Natural killer cell (primary cell): Measurements from ENCODE around the gene SOAT2. TPM values are rescaled to one million over a fixed set of nuclear protein-coding genes. Genes with fewer than 3 reads are reported as not detected.
"Not testable (repeated sequence)": the region's sequence is repeated elsewhere in the genome, so short reads cannot be mapped to it uniquely, and the experiment has no call there.

ENCODE experiments used
- ATAC-seq, 3 donors: fragments of 150-1000 bp in 2 of 3; fragments of 200-7000 bp in 1 of 3; cut with Tn5 transposase; 1 replicate in 1 of 3; 2 replicates in 2 of 3; pipeline ENCODE4 v1.10.0; 2021; ENCODE audit warnings: mild to moderate bottlenecking in 2 of 3, moderate library complexity in 2 of 3
- DNase-seq, 2 donors: peaks; one replicate each; pipeline versions ENCODE4 v3.0.0 to v3.0.0-alpha.2; 2013 to 2021; ENCODE audit warnings: mixed read lengths in 1 of 2
- H3K27ac ChIP-seq: one replicate; pipeline ENCODE4 v1.5.1; 2013; ENCODE audit warnings: mild to moderate bottlenecking, low read length
- H3K27me3 ChIP-seq: one replicate; pipeline ENCODE4 v1.6.1; 2013; ENCODE audit warnings: low read length; ENCODE audit not compliant: control insufficient read depth, insufficient read depth
- H3K36me3 ChIP-seq: one replicate; pipeline ENCODE4 v1.6.1; 2013; ENCODE audit warnings: low read length; ENCODE audit not compliant: control insufficient read depth, insufficient read depth
- H3K4me1 ChIP-seq: one replicate; pipeline ENCODE4 v1.6.1; 2013; ENCODE audit warnings: low read length; ENCODE audit not compliant: control insufficient read depth, insufficient read depth
- H3K4me3 ChIP-seq: one replicate; pipeline ENCODE4 v1.5.1; 2013; ENCODE audit warnings: low read length
- H3K9me3 ChIP-seq: one replicate; pipeline ENCODE4 v1.6.1; 2013; ENCODE audit warnings: low read length; ENCODE audit not compliant: control insufficient read depth, insufficient read depth
- H3K27ac Mint-ChIP-seq, 2 donors: one replicate each; pipeline ENCODE4 v1.8.0; 2022; ENCODE audit warnings: mild to moderate bottlenecking in 2 of 2, mixed read lengths in 2 of 2, moderate library complexity in 1 of 2
- H3K27me3 Mint-ChIP-seq, 2 donors: one replicate each; pipeline ENCODE4 v1.8.0; 2022; ENCODE audit warnings: low read depth in 2 of 2, mixed read lengths in 2 of 2
- H3K36me3 Mint-ChIP-seq: one replicate; pipeline ENCODE4 v1.8.0; 2022; ENCODE audit warnings: mixed read lengths
- H3K4me1 Mint-ChIP-seq, 2 donors: one replicate each; pipeline ENCODE4 v1.8.0; 2022; ENCODE audit warnings: mixed read lengths in 2 of 2
- H3K4me3 Mint-ChIP-seq: one replicate; pipeline ENCODE4 v1.8.0; 2022; ENCODE audit warnings: mild to moderate bottlenecking, moderate library complexity, mixed read lengths
- H3K9me3 Mint-ChIP-seq, 2 donors: one replicate each; pipeline ENCODE4 v1.8.0; 2022; ENCODE audit warnings: mixed read lengths in 2 of 2
- CTCF ChIP-seq: fragments of 200-600 bp; IDR thresholded peaks from one replicate; pipeline ENCODE4 v1.8.0; 2022; ENCODE audit warnings: antibody characterized with exemption
- WGBS: methylation state at CpG from one replicate; pipeline ENCODE4 v1.1.7; 2013; ENCODE audit warnings: missing lambda C conversion rate; ENCODE audit not compliant: insufficient coverage; 5-methylcytosine and 5-hydroxymethylcytosine counted together
- intact Hi-C: fragments of 100-400 bp; cut with micrococcal nuclease; formaldehyde crosslinking; loops from one replicate; pipeline ENCODE4 v1.14.2; 2022
- total RNA-seq, 4 donors: library from RNA; stranded (reverse); fragments of 120-200 nt in 1 of 4; gene quantifications; one replicate each; pipeline versions ENCODE4 v1.2.3 to v1.2.4, GENCODE V29; 2013 to 2022

Gene SOAT2
- total RNA-seq, 3 donors from 2014 or later (not counting 1 experiment from before 2014, with no cell fraction given) = not detected

- no peak for DNase-seq
- no peak overlapping the region for H3K27ac Mint-ChIP-seq
- intact Hi-C loops = loop anchor here (1.0 to 5.0 kb wide), 6 partner anchors 30 to 185 kb away; partner anchors contain the start of genes AAAS and ITGB7
- TF ChIP-seq CTCF = no peak
- Histone ChIP-seq H3K36me3 (no peaks in the 10 kb centered on the region), H3K27ac (no peak overlapping the region), H3K27me3 (no peaks in the 10 kb centered on the region), H3K4me1 (peaks cover 8% of the 10 kb centered on the region), H3K4me3 (no peak overlapping the region), H3K9me3 (no peaks in the 10 kb centered on the region)
- no peaks in the 10 kb centered on the region for H3K9me3 Mint-ChIP-seq
- no peak for ATAC-seq
- peaks cover 9% of the 10 kb centered on the region in 2 donors for H3K4me1 Mint-ChIP-seq
- H3K27me3 Mint-ChIP-seq = no peaks in the 10 kb centered on the region
- no peak overlapping the region for H3K4me3 Mint-ChIP-seq
- 90% methylated on average over 16 of the region's 16 CpGs for WGBS
- no peaks in the 10 kb centered on the region for H3K36me3 Mint-ChIP-seq
Measured at GRCh38 chr12:53160000-53160399, 56.7 kb downstream of the SOAT2 start.

GRCh38 chr12:53160673-53161072 is 57.4 kb downstream of the SOAT2 start:
- ATAC-seq (no peak), DNase-seq (no peak)
- Mint-ChIP-seq H3K4me3 (no peak overlapping the region), H3K36me3 (no peaks in the 10 kb centered on the region), H3K27ac (no peak overlapping the region), H3K27me3 (no peaks in the 10 kb centered on the region), H3K9me3 (no peaks in the 10 kb centered on the region), H3K4me1 (peaks cover 9% of the 10 kb centered on the region in 2 donors)
- no peak for TF ChIP-seq CTCF
- intact Hi-C loops = no loop called here
- Histone ChIP-seq H3K27me3 (no peaks in the 10 kb centered on the region), H3K4me1 (peaks cover 8% of the 10 kb centered on the region), H3K36me3 (no peaks in the 10 kb centered on the region), H3K27ac (no peak overlapping the region), H3K9me3 (no peaks in the 10 kb centered on the region), H3K4me3 (no peak overlapping the region)
- 93% methylated on average over 2 of the region's 2 CpGs for WGBS

GRCh38 chr12:53161119-53161911 is 58.0 kb downstream of the SOAT2 start:
- no peaks in the 10 kb centered on the region for H3K9me3 Mint-ChIP-seq
- peaks cover 9% of the 10 kb centered on the region in 2 donors for H3K4me1 Mint-ChIP-seq
- H3K9me3 ChIP-seq = no peaks in the 10 kb centered on the region
- no peak overlapping the region for H3K27ac Mint-ChIP-seq
- no peak overlapping the region for H3K4me3 ChIP-seq
- H3K36me3 ChIP-seq = no peaks in the 10 kb centered on the region
- intact Hi-C loops = no loop called here
- H3K27me3 ChIP-seq = no peaks in the 10 kb centered on the region
- no peak for DNase-seq
- WGBS = 96% methylated on average over 8 of the region's 8 CpGs
- no peak for ATAC-seq
- H3K27me3 Mint-ChIP-seq = no peaks in the 10 kb centered on the region
- no peaks in the 10 kb centered on the region for H3K36me3 Mint-ChIP-seq
- H3K27ac ChIP-seq = no peak overlapping the region
- TF ChIP-seq CTCF = no peak
- H3K4me1 ChIP-seq = peaks cover 8% of the 10 kb centered on the region
- no peak overlapping the region for H3K4me3 Mint-ChIP-seq

- H3K4me3 ChIP-seq, H3K27ac Mint-ChIP-seq, H3K4me1 Mint-ChIP-seq, H3K36me3 Mint-ChIP-seq, H3K9me3 Mint-ChIP-seq, H3K27me3 Mint-ChIP-seq, H3K9me3 ChIP-seq, ATAC-seq, intact Hi-C loops, H3K4me1 ChIP-seq, H3K36me3 ChIP-seq, H3K4me3 Mint-ChIP-seq, H3K27me3 ChIP-seq, DNase-seq, H3K27ac ChIP-seq: not testable (repeated sequence)
- WGBS = 95% methylated on average over 2 of the region's 2 CpGs
Measured at GRCh38 chr12:53163008-53163407, 59.7 kb downstream of the SOAT2 start.
